H1 (cell line): Measurements from ENCODE around the gene GULP1. TPM values are rescaled to one million over a fixed set of nuclear protein-coding genes. Genes with fewer than 3 reads are reported as not detected.

Source experiments
- CTCF ChIA-PET: fragments of 300-600 bp; sonication (Branson Sonifier 250); formaldehyde crosslinking; loops from one replicate; lab custom pipeline; 2021; ENCODE audit not compliant: partially characterized antibody; lab: Charles Lee
- POLR2A ChIA-PET: fragments of 300-600 bp; sonication (Branson Sonifier 250); formaldehyde crosslinking; loops from one replicate; lab custom pipeline; 2021; ENCODE audit warnings: inconsistent platforms; ENCODE audit not compliant: partially characterized antibody; lab: Charles Lee
- DNase-seq, 2 experiments: peaks; one replicate each; pipeline versions ENCODE4 v3.0.0 to v3.0.0-alpha.2; 2010 to 2022; ENCODE audit warnings: low spot score in 2 of 2, low read depth in 1 of 2, mixed read lengths in 1 of 2
- FAIRE-seq: peaks from 2 replicates; lab custom pipeline; 2011; peaks lifted over from hg19 to GRCh38; lab: Jason Lieb, UNC
- H2AFZ ChIP-seq: 2 replicates; pipeline ENCODE4 v1.8.1; 2012; ENCODE audit warnings: low read length, inconsistent platforms
- H2AK5ac ChIP-seq: 2 replicates; pipeline ENCODE4 v1.6.1; 2013; ENCODE audit warnings: low read depth, low read length
- H2BK120ac ChIP-seq: replicated peaks from 2 replicates; pipeline ENCODE3; 2013; ENCODE audit warnings: low read depth, low read length, inconsistent platforms
- H2BK12ac ChIP-seq: 2 replicates; pipeline ENCODE4 v1.6.1; 2013; ENCODE audit warnings: low read depth, low read length
- H2BK15ac ChIP-seq: 2 replicates; pipeline ENCODE4 v1.6.1; 2013; ENCODE audit warnings: low read length
- H2BK20ac ChIP-seq: 2 replicates; pipeline ENCODE4 v1.6.1; 2013; ENCODE audit warnings: low read length
- H2BK5ac ChIP-seq: 2 replicates; pipeline ENCODE4 v1.6.1; 2013; ENCODE audit warnings: low read depth, low read length
- H3K14ac ChIP-seq: 2 replicates; pipeline ENCODE4 v1.6.1; 2013; ENCODE audit warnings: inconsistent platforms; ENCODE audit not compliant: insufficient read length
- H3K18ac ChIP-seq: 2 replicates; pipeline ENCODE4 v1.6.1; 2013; ENCODE audit warnings: low read length; ENCODE audit errors: extremely low read depth
- H3K23ac ChIP-seq: 2 replicates; pipeline ENCODE4 v1.6.1; 2013; ENCODE audit warnings: inconsistent platforms; ENCODE audit not compliant: insufficient read length
- H3K23me2 ChIP-seq: 2 replicates; pipeline ENCODE4 v1.6.1; 2013; ENCODE audit warnings: low read depth, low read length
- H3K27ac ChIP-seq: 2 replicates; pipeline ENCODE4 v1.6.1; 2011; ENCODE audit warnings: low read depth, low read length, inconsistent platforms
- H3K27me3 ChIP-seq, 4 experiments: replicated peaks in 1 of 4; 1 replicate in 1 of 4; 2 replicates in 3 of 4; pipeline versions ENCODE4 v1.6.1 to v1.8.1; 2011 to 2013; ENCODE audit warnings: low read length in 3 of 4, mild to moderate bottlenecking in 3 of 4, inconsistent platforms in 2 of 4, mixed read lengths in 2 of 4, moderate library complexity in 1 of 4; ENCODE audit not compliant: control insufficient read depth in 3 of 4, insufficient read depth in 3 of 4; ENCODE audit errors: extremely low read depth in 1 of 4
- H3K36me3 ChIP-seq, 4 experiments: 2 replicates each; pipeline versions ENCODE4 v1.6.1 to v1.8.1; 2011 to 2013; ENCODE audit warnings: mild to moderate bottlenecking in 4 of 4, low read length in 3 of 4, moderate library complexity in 2 of 4, control low read depth in 1 of 4, inconsistent platforms in 1 of 4; ENCODE audit not compliant: insufficient read depth in 4 of 4, control insufficient read depth in 2 of 4
- H3K4ac ChIP-seq: replicated peaks from 2 replicates; pipeline ENCODE3; 2013; ENCODE audit warnings: low read length, low read depth, mixed read lengths, inconsistent platforms; ENCODE audit not compliant: insufficient read length
- H3K4me1 ChIP-seq, 4 experiments: replicated peaks in 1 of 4; 1 replicate in 1 of 4; 2 replicates in 3 of 4; pipeline versions ENCODE4 v1.6.1 to v1.8.1; 2011 to 2013; ENCODE audit warnings: low read length in 3 of 4, inconsistent platforms in 2 of 4, mixed read lengths in 1 of 4; ENCODE audit not compliant: insufficient read depth in 4 of 4, control insufficient read depth in 3 of 4
- H3K4me2 ChIP-seq, 2 experiments: 2 replicates each; pipeline versions ENCODE4 v1.6.1 to v1.8.1; 2011 to 2013; ENCODE audit warnings: low read depth in 2 of 2, low read length in 2 of 2, control low read depth in 1 of 2, inconsistent platforms in 1 of 2, mild to moderate bottlenecking in 1 of 2; ENCODE audit not compliant: insufficient read depth in 1 of 2
- H3K4me3 ChIP-seq, 4 experiments: fragments of 200-600, 300-600 bp in 1 of 4; sonication (generic), shearing (Covaris generic), sonication (Bioruptor Twin) in 1 of 4; 2 replicates each; pipeline versions ENCODE4 v1.5.1 to v1.8.1; 2011 to 2016; ENCODE audit warnings: low read length in 4 of 4, low read depth in 3 of 4, control low read depth in 2 of 4, inconsistent platforms in 2 of 4, mild to moderate bottlenecking in 2 of 4, mixed read lengths in 1 of 4, moderate library complexity in 1 of 4; ENCODE audit not compliant: insufficient read depth in 2 of 4; ENCODE audit errors: extremely low read depth in 1 of 4
- H3K56ac ChIP-seq: replicated peaks from 2 replicates; pipeline ENCODE3; 2013; ENCODE audit warnings: low read depth, mild to moderate bottlenecking, mixed read lengths, low read length, inconsistent platforms; ENCODE audit not compliant: insufficient read length
- H3K79me1 ChIP-seq: 2 replicates; pipeline ENCODE4 v1.6.1; 2013; ENCODE audit warnings: low read depth, low read length, control low read depth
- H3K79me2 ChIP-seq, 2 experiments: 2 replicates each; pipeline versions ENCODE4 v1.6.1 to v1.8.1; 2012 to 2013; ENCODE audit warnings: low read length in 2 of 2, mild to moderate bottlenecking in 2 of 2, inconsistent platforms in 1 of 2; ENCODE audit not compliant: insufficient read depth in 2 of 2, control insufficient read depth in 1 of 2
- H3K9ac ChIP-seq, 4 experiments: replicated peaks in 1 of 4; 1 replicate in 1 of 4; 2 replicates in 3 of 4; pipeline versions ENCODE4 v1.6.1 to v1.8.1; 2011 to 2013; ENCODE audit warnings: low read depth in 3 of 4, low read length in 3 of 4, control low read depth in 2 of 4, mild to moderate bottlenecking in 2 of 4, moderate library complexity in 2 of 4, inconsistent platforms in 1 of 4; ENCODE audit errors: extremely low read depth in 1 of 4
- H3K9me3 ChIP-seq, 2 experiments: 2 replicates each; pipeline versions ENCODE4 v1.6.1 to v1.8.1; 2012 to 2013; ENCODE audit warnings: mild to moderate bottlenecking in 2 of 2, moderate library complexity in 2 of 2, control low read depth in 1 of 2, inconsistent platforms in 1 of 2, low read depth in 1 of 2, low read length in 1 of 2, mixed read lengths in 1 of 2; ENCODE audit not compliant: insufficient read depth in 2 of 2
- H4K20me1 ChIP-seq, 2 experiments: replicated peaks in 1 of 2; 2 replicates each; pipeline versions ENCODE3 to v1.8.1; 2011 to 2013; ENCODE audit warnings: inconsistent platforms in 2 of 2, low read length in 2 of 2, mild to moderate bottlenecking in 1 of 2; ENCODE audit not compliant: insufficient read depth in 2 of 2, control insufficient read depth in 1 of 2
- H4K5ac ChIP-seq: 2 replicates; pipeline ENCODE4 v1.6.1; 2013; ENCODE audit warnings: low read length, low read depth, mixed read lengths, inconsistent platforms; ENCODE audit not compliant: insufficient read length
- H4K8ac ChIP-seq: 2 replicates; pipeline ENCODE4 v1.8.0; 2013; ENCODE audit warnings: mild to moderate bottlenecking, moderate library complexity, low read length, inconsistent platforms; ENCODE audit not compliant: insufficient read depth; ENCODE audit errors: extremely low read depth
- H4K91ac ChIP-seq: replicated peaks from 2 replicates; pipeline ENCODE3; 2013; ENCODE audit warnings: low read length, mixed read lengths, inconsistent platforms; ENCODE audit not compliant: insufficient read length
- CREB1 ChIP-seq: IDR thresholded peaks from 2 replicates; pipeline ENCODE4 v1.6.1; 2012; ENCODE audit warnings: inconsistent platforms
- FOSL1 ChIP-seq: IDR thresholded peaks from 2 replicates; pipeline ENCODE4 v1.6.1; 2011; ENCODE audit warnings: mild to moderate bottlenecking, low read depth, low read length, moderate library complexity; ENCODE audit not compliant: insufficient read depth
- NANOG ChIP-seq: IDR thresholded peaks from 2 replicates; pipeline ENCODE4 v1.6.1; 2011; ENCODE audit warnings: low read length, low read depth, mild to moderate bottlenecking, inconsistent platforms; ENCODE audit not compliant: insufficient read depth, poor library complexity, severe bottlenecking
- PHF8 ChIP-seq: fragments of 200-600 bp; sonication (generic); conservative IDR thresholded peaks from 2 replicates; pipeline ENCODE4 v1.7.1; 2012; ENCODE audit warnings: low read depth, mild to moderate bottlenecking, inconsistent platforms, low read length, moderate library complexity
- SIRT6 ChIP-seq: IDR thresholded peaks from one replicate; pipeline ENCODE4 v1.7.1; 2012; ENCODE audit warnings: low read length, inconsistent platforms
- SRF ChIP-seq: IDR thresholded peaks from 2 replicates; pipeline ENCODE4 v1.6.1; 2011; ENCODE audit warnings: mild to moderate bottlenecking, low read depth, low read length, moderate library complexity
- WGBS, 2 experiments: shearing (Covaris generic) in 1 of 2; methylation state at CpG; one replicate each; pipeline versions ENCODE4 v1.1.6 to v1.1.7; 2013 to 2015; ENCODE audit warnings: low lambda C conversion rate in 2 of 2, mixed read lengths in 2 of 2, inconsistent platforms in 1 of 2, low coverage in 1 of 2, missing lambda C conversion rate in 1 of 2; ENCODE audit not compliant: insufficient replicate concordance in 2 of 2, insufficient coverage in 1 of 2, insufficient read length in 1 of 2; ENCODE audit errors: extremely low coverage in 1 of 2, missing lambda C conversion rate in 1 of 2; 5-methylcytosine and 5-hydroxymethylcytosine counted together
- polyA plus RNA-seq, 7 experiments: library from polyadenylated mRNA; depleted of rRNA in 3 of 7; stranded (reverse) in 5 of 7; unstranded in 2 of 7; fragments of >200 nt in 5 of 7; fragments of 200-250 nt in 2 of 7; gene quantifications; 1 replicate in 5 of 7; 2 replicates in 1 of 7; 4 replicates in 1 of 7; pipeline versions ENCODE4 v1.2.1 to v1.2.3, GENCODE V29; 2011 to 2013; ENCODE audit warnings: missing spikeins in 2 of 7, mixed read lengths in 2 of 7
- total RNA-seq: library from RNA; stranded (reverse); fragmentation: NEBNext Ultra II Directional; extraction: Animal tissue kit (Norgen Biotek cat#: 25700); gene quantifications from 2 replicates; pipeline ENCODE4 v1.2.1, GENCODE V29; 2021
- TF ChIP-seq, protein P1 (sequence below): IDR thresholded peaks from 2 replicates; pipeline ENCODE4 v1.6.1; 2011; ENCODE audit warnings: low read length, improper control_type of control experiment

GULP1 gene
- total and polyA plus RNA-seq, 2 of the 8 experiments (the other 6 are each of a cell fraction or from before 2014, with no cell fraction given) = 69.7 to 139 TPM

DNA sequence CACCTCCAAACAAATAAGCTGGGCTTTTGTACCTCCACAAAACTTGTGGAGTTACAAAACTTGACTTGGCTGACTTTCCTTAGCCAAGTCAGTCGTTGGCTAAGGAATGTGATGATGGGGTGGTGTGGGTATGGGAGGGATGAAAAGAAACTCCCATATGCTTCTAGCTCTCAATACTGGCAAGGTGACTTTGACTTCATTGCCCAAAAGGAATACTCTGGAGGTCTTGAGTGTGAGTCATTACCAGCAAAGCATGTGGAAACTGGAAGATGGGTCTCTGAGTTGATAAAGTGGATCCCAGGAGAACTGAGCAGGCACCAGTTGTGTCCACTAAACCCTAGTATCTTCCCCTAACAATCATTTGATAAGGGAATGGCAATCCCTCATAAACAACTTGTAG, 226.7 kb downstream of the GULP1 start:
- H2BK5ac ChIP-seq = no peak overlapping the region
- no peak overlapping the region for H3K9ac ChIP-seq
- peaks cover 0 to 3% (median 0%) of the 10 kb centered on the region in 4 experiments; a peak in 2 of 8 replicates for H3K36me3 ChIP-seq
- H3K14ac ChIP-seq = no peak overlapping the region
- FAIRE-seq (no peak), DNase-seq (no peak)
- POLR2A ChIA-PET = interaction anchor here (1.2 kb wide), 1 partner anchor 485 kb away, joined by 3 read pairs; no protein-coding TSS in a partner anchor
- H2BK120ac ChIP-seq = no peak overlapping the region
- H2BK12ac ChIP-seq = no peak overlapping the region
- H3K79me1 ChIP-seq = no peaks in the 10 kb centered on the region
- H3K9me3 ChIP-seq = no peaks in the 10 kb centered on the region
- no peak overlapping the region for H3K4me2 ChIP-seq
- H3K18ac ChIP-seq = no peak overlapping the region
- WGBS, 2 experiments = 95% methylated on average over 1 of the region's 1 CpG; no CpG with 5 or more reads in 1 of the 2 experiments
- H3K23ac ChIP-seq = no peak overlapping the region
- no peak overlapping the region for H3K56ac ChIP-seq
- H3K4me3 ChIP-seq = no peak overlapping the region
- no peaks in the 10 kb centered on the region for H3K23me2 ChIP-seq
- H3K4me1 ChIP-seq = peaks cover 0 to 7% (median 2%) of the 10 kb centered on the region in 4 experiments; a peak in 4 of 7 replicates
- no peak overlapping the region for H3K4ac ChIP-seq
- no peak overlapping the region for H2BK15ac ChIP-seq
- H3K27me3 ChIP-seq = no peaks in the 10 kb centered on the region
- H2BK20ac ChIP-seq = no peak overlapping the region
- H2AFZ ChIP-seq = no peak overlapping the region
- H3K79me2 ChIP-seq = peaks cover 0 to 30% of the 10 kb centered on the region in 2 experiments; a peak in 2 of 4 replicates
- H4K91ac ChIP-seq = no peak overlapping the region
- H4K8ac ChIP-seq = no peak overlapping the region
- H2AK5ac ChIP-seq = no peak overlapping the region
- no peaks in the 10 kb centered on the region for H4K20me1 ChIP-seq
- H3K27ac ChIP-seq = no peak overlapping the region
- H4K5ac ChIP-seq = no peak overlapping the region
- CTCF ChIA-PET = no interaction called here
- TF ChIP-seq NANOG (no peak), SIRT6 (no peak), FOSL1 (no peak), SRF (no peak), CREB1 (no peak), PHF8 (no peak)
- TF ChIP-seq, protein P1, sequence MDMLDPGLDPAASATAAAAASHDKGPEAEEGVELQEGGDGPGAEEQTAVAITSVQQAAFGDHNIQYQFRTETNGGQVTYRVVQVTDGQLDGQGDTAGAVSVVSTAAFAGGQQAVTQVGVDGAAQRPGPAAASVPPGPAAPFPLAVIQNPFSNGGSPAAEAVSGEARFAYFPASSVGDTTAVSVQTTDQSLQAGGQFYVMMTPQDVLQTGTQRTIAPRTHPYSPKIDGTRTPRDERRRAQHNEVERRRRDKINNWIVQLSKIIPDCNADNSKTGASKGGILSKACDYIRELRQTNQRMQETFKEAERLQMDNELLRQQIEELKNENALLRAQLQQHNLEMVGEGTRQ = no peak
